Stimulated activated effector memory CD8-positive, alpha-beta T cell treated with anti-CD3 and anti-CD28 coated beads, Interleukin-12 subunit alpha, Interleukin-12 subunit beta, amount 100 ng/mL, for 72 hours (primary cell): ENCODE measurements around the gene DR1.

Source experiments
- ATAC-seq: fragments of 150-1000 bp; cut with Tn5 transposase; 2 replicates; pipeline ENCODE4 v1.10.0; 2021
- DNase-seq, 2 donors: peaks; one replicate each; pipeline ENCODE4 v3.0.0; 2021 to 2022; ENCODE audit warnings: low spot score in 2 of 2
- H3K27ac Mint-ChIP-seq: one replicate; pipeline ENCODE4 v1.8.0; 2022; ENCODE audit warnings: mild to moderate bottlenecking, mixed read lengths
- H3K36me3 Mint-ChIP-seq: one replicate; pipeline ENCODE4 v1.8.0; 2022; ENCODE audit warnings: mild to moderate bottlenecking, mixed read lengths
- H3K4me1 Mint-ChIP-seq: one replicate; pipeline ENCODE4 v1.8.0; 2022; ENCODE audit warnings: mixed read lengths
- H3K4me3 Mint-ChIP-seq: one replicate; pipeline ENCODE4 v1.8.0; 2022; ENCODE audit warnings: mild to moderate bottlenecking, mixed read lengths
- H3K9me3 Mint-ChIP-seq: one replicate; pipeline ENCODE4 v1.8.0; 2022; ENCODE audit warnings: mixed read lengths

Gene DR1

DNA sequence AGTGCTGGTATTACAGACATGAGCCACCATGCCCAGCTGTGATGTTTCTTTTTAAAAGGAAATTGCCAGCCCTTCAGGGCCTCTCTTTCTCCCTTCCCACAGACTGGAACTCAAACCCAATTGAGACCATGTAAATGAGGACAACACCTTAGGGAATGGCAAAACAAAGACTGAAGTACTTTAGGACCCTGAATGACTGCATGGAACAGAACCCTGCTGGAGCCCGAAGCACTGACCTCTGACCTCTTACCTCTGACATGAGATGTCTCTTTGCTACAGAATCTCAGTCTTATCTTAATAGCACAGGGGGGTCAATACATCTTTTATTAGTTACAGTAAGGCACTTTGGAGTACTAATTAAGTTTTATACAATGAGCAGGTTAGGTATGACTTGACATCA lies 15.5 kb upstream of the DR1 start:
- no peak overlapping the region for H3K4me3 Mint-ChIP-seq
- H3K36me3 Mint-ChIP-seq = peaks cover 19% of the 10 kb centered on the region
- no peak overlapping the region for H3K27ac Mint-ChIP-seq
- H3K4me1 Mint-ChIP-seq = no peaks in the 10 kb centered on the region
- ATAC-seq = no peak
- no peaks in the 10 kb centered on the region for H3K9me3 Mint-ChIP-seq
- no peak for DNase-seq

DNA sequence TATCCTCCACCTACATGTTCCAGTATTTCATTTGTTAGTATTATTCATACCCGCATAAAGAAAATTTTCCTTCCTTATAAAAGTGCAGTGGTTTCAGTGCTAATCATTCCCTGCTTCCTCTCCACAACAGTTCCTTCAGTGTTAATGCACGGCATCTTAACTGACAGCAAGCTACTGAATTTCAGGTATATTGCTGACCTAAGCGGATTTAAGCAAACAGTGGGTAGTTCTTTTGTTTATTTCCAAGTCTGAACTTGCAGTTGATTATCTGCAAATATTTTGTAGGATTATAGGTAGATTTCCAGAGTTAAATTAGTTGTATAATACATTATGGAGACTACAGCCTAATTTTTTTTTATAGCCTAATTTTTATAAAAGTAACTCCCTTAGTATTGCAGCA lies 15.1 kb upstream of the DR1 start:
- Mint-ChIP-seq H3K27ac (no peak overlapping the region), H3K4me3 (no peak overlapping the region), H3K36me3 (peaks cover 20% of the 10 kb centered on the region), H3K9me3 (no peaks in the 10 kb centered on the region), H3K4me1 (no peaks in the 10 kb centered on the region)
- ATAC-seq = no peak
- no peak for DNase-seq

DNA sequence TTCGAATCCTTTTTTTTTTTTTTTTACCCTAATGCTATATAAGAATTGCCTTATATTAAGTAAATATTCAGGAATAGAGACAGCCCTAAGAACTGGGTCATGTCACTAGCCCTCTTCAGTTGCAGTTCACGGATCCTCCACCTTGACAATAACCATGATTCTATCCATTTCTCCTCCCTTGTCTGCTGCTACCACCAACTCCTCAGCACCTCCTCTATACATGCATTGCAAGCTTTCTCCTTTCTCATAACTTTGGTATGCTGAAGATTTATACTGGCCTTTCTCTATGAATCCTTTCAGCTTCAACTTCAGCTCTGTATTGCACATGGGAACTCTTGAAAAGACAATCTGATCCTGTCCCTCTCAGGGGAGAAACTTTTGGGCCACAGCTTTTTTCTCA lies 14.3 kb upstream of the DR1 start:
- ATAC-seq = no peak
- Mint-ChIP-seq H3K4me3 (no peak overlapping the region), H3K4me1 (no peaks in the 10 kb centered on the region), H3K36me3 (peaks cover 20% of the 10 kb centered on the region), H3K9me3 (no peaks in the 10 kb centered on the region), H3K27ac (no peak overlapping the region)
- DNase-seq = no peak

DNA sequence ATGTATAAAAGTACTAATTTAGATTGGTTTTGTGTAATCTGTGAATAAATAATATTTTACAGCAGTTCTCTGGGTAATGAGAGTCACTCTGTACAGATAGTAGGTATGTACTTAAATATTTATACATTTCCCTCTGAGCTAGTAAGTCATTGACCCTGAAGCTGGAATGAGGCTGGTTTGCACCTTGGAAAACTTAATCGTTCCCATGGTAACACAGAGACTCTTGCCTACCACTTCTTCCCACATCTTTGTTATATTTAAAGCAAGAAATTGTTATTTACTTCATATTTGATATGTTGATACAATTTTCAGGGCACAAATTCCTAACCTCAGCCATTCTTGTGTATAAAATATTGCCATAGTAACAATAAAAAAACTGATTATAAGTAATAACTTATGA lies 13.3 kb upstream of the DR1 start:
- H3K36me3 Mint-ChIP-seq = peaks cover 26% of the 10 kb centered on the region
- ATAC-seq (no peak), DNase-seq (no peak)
- H3K27ac Mint-ChIP-seq = no peak overlapping the region
- H3K9me3 Mint-ChIP-seq = no peaks in the 10 kb centered on the region
- H3K4me3 Mint-ChIP-seq = no peak overlapping the region
- no peaks in the 10 kb centered on the region for H3K4me1 Mint-ChIP-seq

GRCh38 chr1:93338387-93339146 lies 7.1 kb upstream of the DR1 start:
- ATAC-seq (no peak), DNase-seq (no peak)
- H3K4me1 Mint-ChIP-seq = no peaks in the 10 kb centered on the region
- H3K27ac Mint-ChIP-seq = no peak overlapping the region
- no peak overlapping the region for H3K4me3 Mint-ChIP-seq
- no peaks in the 10 kb centered on the region for H3K9me3 Mint-ChIP-seq
- peaks cover 36% of the 10 kb centered on the region for H3K36me3 Mint-ChIP-seq

GRCh38 chr1:93339171-93339697 lies 6.5 kb upstream of the DR1 start:
- H3K9me3 Mint-ChIP-seq = no peaks in the 10 kb centered on the region
- peaks cover 31% of the 10 kb centered on the region for H3K36me3 Mint-ChIP-seq
- no peak overlapping the region for H3K27ac Mint-ChIP-seq
- H3K4me1 Mint-ChIP-seq = no peaks in the 10 kb centered on the region
- H3K4me3 Mint-ChIP-seq = no peak overlapping the region
- ATAC-seq (no peak), DNase-seq (no peak)

DNA sequence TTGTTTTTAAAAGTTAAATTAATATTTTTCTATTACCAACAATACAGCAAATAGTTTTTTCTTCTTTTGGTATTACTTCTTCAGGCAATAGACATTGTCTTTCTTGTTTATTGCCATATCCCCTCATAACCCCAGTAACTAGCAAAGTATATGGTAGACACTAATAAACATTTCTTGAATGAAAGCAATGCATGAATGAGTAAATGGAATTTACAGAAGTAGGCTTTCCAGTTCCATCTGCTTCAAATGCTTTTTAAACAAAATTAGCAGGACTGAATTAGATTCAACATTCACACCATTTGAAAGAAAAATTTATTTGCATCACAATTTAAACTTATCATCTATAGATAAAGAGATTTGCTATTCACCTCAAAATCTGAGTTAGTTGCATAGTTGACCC lies 5.6 kb upstream of the DR1 start:
- no peaks in the 10 kb centered on the region for H3K4me1 Mint-ChIP-seq
- H3K27ac Mint-ChIP-seq = no peak overlapping the region
- ATAC-seq = no peak
- no peak for DNase-seq
- H3K9me3 Mint-ChIP-seq = no peaks in the 10 kb centered on the region
- peaks cover 24% of the 10 kb centered on the region for H3K36me3 Mint-ChIP-seq
- H3K4me3 Mint-ChIP-seq = no peak overlapping the region

DNA sequence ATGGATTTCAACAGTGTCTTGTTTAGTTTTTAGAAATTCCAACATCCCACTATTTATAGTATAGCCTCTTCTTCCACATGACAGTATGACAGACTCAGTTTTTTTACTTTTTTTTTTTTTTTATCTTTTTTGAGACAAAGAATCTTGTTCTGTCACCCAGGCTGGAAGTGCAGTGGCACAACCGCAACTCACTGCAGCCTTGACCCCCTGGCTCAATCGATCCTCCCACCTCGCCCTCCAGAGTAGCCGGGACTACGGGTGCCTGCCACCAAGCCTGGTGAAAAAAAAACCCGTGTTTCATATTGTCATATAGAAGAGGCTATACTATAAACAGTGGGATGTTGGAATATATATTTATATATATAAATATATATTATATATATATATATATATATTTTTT lies 1.2 kb upstream of the DR1 start:
- peak overlapping the region; percentile 99 for H3K4me3 Mint-ChIP-seq
- ATAC-seq (no peak), DNase-seq (no peak)
- peaks cover 38% of the 10 kb centered on the region for H3K36me3 Mint-ChIP-seq
- H3K27ac Mint-ChIP-seq = no peak overlapping the region
- peaks cover 9% of the 10 kb centered on the region for H3K4me1 Mint-ChIP-seq
- no peaks in the 10 kb centered on the region for H3K9me3 Mint-ChIP-seq

GRCh38 chr1:93344886-93345632 lies 648 bp upstream of the DR1 start:
- Mint-ChIP-seq H3K9me3 (no peaks in the 10 kb centered on the region), H3K36me3 (peaks cover 44% of the 10 kb centered on the region), H3K4me1 (peaks cover 14% of the 10 kb centered on the region), H3K4me3 (peak overlapping the region; percentile 99), H3K27ac (peak overlapping the region; percentile 98)
- no peak for DNase-seq
- peak; percentile 5 for ATAC-seq

DNA sequence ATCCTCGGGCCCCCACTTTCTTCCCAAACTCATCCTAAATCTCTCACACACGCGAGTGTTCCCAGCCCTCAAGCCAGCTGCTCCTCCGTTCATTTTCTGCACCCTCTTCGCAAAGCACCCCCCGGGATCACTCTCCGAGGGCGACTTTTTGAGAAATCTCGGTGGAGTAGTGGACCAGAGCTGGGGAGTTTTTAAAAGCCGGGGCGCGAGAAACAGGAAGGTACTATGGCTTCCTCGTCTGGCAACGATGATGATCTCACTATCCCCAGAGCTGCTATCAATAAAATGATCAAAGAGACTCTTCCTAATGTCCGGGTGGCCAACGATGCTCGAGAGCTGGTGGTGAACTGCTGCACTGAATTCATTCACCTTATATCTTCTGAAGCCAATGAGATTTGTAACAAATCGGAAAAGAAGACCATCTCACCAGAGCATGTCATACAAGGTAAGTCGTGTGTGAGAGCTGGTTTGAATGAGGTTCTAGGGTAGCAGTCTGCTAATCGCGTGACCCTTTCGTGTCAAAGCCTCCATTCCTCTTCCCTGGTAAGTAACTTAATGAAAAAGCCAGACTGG lies 800 bp downstream of the DR1 start:
- H3K4me1 Mint-ChIP-seq = peaks cover 19% of the 10 kb centered on the region

GRCh38 chr1:93347334-93347899 lies 1.7 kb downstream of the DR1 start:
- DNase-seq = no peak
- Mint-ChIP-seq H3K27ac (peak overlapping the region; percentile 98), H3K4me3 (peak overlapping the region; percentile 99), H3K36me3 (peaks cover 63% of the 10 kb centered on the region), H3K4me1 (peaks cover 19% of the 10 kb centered on the region), H3K9me3 (no peaks in the 10 kb centered on the region)
- no peak for ATAC-seq

More for the DNA sequence above, 800 bp downstream of the DR1 start:
- DNase-seq (peak; percentile 12 to 84), ATAC-seq (peak; percentile 61)
- Mint-ChIP-seq H3K4me3 (peak overlapping the region; percentile 99), H3K27ac (peak overlapping the region; percentile 98), H3K9me3 (no peaks in the 10 kb centered on the region), H3K36me3 (peaks cover 54% of the 10 kb centered on the region)

GRCh38 chr1:93348104-93348728 lies 2.5 kb downstream of the DR1 start:
- H3K4me1 Mint-ChIP-seq = peaks cover 19% of the 10 kb centered on the region
- peaks cover 71% of the 10 kb centered on the region for H3K36me3 Mint-ChIP-seq
- peak overlapping the region; percentile 98 for H3K27ac Mint-ChIP-seq
- no peak for DNase-seq
- no peaks in the 10 kb centered on the region for H3K9me3 Mint-ChIP-seq
- peak overlapping the region; percentile 99 for H3K4me3 Mint-ChIP-seq
- ATAC-seq = no peak

DNA sequence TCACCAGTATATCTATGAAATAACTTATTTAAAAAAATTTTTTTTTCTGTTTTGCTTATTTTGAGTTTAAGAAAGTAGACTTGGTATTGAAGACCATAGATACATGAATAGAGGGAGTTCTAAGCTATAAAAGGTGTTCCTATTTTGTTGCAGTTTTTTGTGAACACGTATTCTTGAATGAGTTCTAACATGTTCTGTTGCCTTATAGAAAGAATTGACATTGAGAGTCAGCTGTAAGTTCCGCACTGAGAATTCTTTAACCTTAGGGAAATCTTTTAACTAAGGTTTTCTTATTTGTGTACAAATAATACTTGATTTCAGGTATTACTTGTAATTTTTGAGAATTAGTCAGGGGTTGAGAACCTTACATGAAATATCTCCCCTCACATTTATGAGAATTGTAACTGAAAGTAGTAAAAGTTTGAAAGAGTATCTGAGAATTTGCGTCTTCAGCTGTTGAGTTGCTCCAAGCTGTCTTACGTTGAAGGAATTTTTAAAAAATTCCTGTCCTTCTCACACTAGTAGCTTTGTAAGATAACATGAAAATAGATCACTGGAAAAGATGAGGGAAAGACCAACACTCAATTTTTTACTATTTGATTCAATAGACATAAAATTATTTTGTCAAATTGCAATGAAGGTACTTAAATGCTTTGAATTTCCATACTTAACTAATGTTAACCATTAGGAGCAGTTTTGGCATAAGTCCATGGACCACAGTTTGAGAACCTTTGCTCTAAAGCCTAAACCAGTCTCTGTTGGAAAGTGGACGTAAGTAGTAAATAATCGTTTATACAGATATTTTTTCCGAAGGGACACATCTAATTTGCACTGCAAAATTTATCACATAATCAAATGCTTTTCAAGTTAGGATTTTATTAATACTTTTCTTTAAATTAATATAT lies 3.8 kb downstream of the DR1 start:
- Mint-ChIP-seq H3K36me3 (peaks cover 84% of the 10 kb centered on the region), H3K9me3 (no peaks in the 10 kb centered on the region), H3K4me3 (peak overlapping the region; percentile 99), H3K27ac (peak overlapping the region; percentile 29), H3K4me1 (peaks cover 19% of the 10 kb centered on the region)
- no peak for DNase-seq
- ATAC-seq = no peak

DNA sequence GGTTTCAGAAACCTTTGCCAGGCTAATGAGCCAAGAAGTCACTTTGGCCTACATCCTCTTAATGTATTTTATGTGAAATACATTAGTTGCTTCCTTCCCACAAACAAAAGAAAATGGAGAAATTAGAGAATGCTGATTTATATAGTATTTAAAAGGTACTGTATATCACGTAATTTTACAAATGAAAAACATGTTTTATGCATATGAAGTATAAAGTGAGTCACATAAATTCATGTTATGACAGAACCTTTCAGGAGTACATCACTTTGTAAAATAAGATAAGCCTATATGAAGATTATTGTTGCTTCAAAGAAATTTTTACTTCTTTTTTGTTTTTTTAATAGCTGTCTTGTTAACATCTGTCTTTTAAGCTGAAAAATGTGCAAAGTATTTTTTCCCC lies 4.6 kb downstream of the DR1 start:
- Mint-ChIP-seq H3K9me3 (no peaks in the 10 kb centered on the region), H3K4me3 (peak overlapping the region; percentile 99), H3K36me3 (peaks cover 90% of the 10 kb centered on the region), H3K27ac (no peak overlapping the region), H3K4me1 (peaks cover 19% of the 10 kb centered on the region)
- DNase-seq = no peak
- ATAC-seq = no peak
